Activated CD4-positive, alpha-beta T cell treated with anti-CD3 and anti-CD28 coated beads, Interleukin-2, amount 50 U/mL, for 16 hours (primary cell): Measurements from ENCODE around the gene AEBP1.

ENCODE experiments used
- DNase-seq: peaks from one replicate; pipeline ENCODE4 v3.0.0-alpha.2; 2020

AEBP1 gene

GRCh38 chr7:44103923-44104859, at the start of gene AEBP1:
TSS of gene AEBP1 (plus strand) at chr7:44104345. CDS start at chr7:44104666, 321 bp downstream.
- no peak for DNase-seq

DNA sequence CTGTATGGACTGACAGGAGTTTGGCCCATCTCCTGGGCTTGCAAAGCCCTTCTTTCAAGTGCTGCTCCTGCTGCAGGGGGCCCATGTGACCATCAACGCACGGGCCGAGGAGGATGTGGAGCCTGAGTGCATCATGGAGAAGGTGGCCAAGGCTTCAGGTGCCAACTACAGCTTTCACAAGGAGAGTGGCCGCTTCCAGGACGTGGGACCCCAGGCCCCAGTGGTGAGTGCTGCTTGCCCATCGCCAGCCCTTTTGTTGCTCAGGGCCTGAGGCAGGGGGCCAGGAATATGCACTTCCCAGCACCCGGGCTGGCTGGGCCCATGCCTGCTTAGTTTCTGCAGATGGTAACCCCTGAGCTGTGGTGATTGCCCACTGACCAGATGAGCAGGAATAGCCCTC, 47.5 kb upstream of the AEBP1 start:
- no peak for DNase-seq

DNA sequence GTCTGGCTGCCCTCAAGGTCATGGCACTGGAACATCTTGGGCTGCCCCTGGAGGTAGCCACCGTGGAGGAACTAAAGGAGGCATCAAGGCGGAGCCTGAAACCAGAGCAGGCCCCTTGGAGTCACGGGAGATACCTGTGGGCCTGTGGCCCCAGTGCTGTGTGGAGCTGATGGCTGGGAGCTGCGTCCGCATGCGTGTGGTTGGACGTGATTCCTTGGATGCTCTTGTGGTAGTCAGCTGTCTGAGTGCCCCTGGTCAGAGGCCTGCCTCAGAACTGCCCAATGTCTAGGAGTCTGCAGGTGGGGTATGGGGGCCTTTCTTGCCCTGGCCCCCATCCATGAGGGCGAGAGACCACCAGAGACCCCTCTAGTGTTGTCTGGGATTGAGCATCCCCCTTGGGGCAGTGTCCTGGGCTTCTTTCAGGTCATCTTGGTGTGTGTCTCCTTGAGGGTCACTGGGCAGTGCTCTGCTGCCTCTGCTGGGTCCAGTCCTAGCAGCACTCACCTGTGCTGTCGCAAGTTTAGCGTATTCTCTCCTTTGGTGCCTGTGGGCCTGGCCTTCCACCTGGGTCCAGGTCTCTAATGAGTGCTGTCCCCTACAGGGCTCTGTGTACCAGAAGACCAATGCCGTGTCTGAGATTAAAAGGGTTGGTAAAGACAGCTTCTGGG, 46.8 kb upstream of the AEBP1 start:
- no peak for DNase-seq

DNA sequence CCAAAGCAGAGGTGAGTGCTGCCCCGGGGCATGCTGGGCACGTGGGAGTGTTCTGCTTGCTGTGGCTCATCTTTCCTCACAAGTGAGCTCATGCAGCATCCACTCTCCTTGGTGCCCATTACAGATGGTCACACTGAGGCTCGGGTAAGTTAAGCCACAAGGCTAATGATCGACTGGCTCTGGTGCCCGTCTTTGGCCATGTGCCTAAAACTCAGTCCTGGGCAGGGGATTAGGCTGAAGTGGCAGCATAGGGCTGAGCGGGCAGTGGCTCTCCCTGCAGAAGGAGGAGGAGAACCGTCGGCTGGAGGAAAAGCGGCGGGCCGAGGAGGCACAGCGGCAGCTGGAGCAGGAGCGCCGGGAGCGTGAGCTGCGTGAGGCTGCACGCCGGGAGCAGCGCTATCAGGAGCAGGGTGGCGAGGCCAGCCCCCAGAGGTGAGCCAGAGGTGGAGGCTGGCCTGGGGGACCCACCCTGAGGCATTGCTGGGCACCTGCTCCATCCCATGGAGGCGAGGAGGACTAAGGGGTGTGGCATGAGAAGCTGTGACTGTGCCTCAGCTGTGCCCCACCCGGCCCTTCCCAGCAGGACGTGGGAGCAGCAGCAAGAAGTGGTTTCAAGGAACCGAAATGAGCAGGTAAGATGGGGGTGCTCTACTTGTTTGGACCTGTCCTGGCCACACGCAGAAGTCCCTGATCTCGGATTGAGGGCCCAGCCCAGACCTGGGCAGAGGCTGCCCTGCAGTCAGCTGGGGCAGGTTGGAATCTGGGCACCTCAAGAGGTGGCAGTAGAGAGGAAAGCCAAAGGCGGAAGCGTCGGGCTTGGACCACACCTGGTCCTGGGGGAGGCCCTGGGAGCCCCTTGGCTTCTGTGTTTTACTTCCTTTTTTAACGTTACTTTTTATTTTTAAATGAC, 46.0 kb upstream of the AEBP1 start:
- no peak for DNase-seq

GRCh38 chr7:44058759-44059218, 45.4 kb upstream of the AEBP1 start:
- no peak for DNase-seq

DNA sequence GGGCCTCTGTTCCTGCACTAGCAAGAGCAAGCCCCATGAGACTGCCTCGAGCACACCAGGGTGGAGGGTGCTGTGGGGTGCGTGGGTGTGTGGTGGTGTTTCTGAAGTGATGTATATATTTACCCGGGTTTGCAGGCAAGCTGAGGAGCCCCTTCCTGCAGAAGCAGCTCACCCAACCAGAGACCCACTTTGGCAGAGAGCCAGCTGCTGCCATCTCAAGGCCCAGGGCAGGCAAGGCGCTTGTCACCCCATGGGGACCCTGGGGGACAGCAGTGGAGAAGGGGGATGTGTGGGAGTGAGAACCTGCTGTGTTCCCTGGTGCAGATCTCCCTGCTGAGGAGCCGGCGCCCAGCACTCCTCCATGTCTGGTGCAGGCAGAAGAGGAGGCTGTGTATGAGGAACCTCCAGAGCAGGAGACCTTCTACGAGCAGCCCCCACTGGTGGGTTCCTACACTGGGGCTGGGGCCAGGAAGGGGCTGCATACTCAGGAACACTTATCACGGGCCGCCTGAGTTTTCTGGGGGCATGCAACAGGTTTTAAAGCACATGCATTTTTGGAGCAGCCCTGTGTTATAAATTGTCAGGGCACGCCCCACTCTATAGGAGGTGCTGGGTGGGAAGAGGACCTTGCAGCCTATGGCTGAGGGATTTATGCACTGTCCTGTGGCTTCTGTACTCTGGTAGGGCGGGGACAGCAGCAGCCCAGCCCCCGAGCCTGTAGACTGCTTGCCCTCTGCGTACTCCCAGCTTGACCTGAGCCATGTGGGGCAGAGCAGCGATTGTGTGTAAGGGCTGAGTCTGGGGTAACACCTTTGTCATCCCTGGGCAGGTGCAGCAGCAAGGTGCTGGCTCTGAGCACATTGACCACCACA, 44.7 kb upstream of the AEBP1 start:
- no peak for DNase-seq

DNA sequence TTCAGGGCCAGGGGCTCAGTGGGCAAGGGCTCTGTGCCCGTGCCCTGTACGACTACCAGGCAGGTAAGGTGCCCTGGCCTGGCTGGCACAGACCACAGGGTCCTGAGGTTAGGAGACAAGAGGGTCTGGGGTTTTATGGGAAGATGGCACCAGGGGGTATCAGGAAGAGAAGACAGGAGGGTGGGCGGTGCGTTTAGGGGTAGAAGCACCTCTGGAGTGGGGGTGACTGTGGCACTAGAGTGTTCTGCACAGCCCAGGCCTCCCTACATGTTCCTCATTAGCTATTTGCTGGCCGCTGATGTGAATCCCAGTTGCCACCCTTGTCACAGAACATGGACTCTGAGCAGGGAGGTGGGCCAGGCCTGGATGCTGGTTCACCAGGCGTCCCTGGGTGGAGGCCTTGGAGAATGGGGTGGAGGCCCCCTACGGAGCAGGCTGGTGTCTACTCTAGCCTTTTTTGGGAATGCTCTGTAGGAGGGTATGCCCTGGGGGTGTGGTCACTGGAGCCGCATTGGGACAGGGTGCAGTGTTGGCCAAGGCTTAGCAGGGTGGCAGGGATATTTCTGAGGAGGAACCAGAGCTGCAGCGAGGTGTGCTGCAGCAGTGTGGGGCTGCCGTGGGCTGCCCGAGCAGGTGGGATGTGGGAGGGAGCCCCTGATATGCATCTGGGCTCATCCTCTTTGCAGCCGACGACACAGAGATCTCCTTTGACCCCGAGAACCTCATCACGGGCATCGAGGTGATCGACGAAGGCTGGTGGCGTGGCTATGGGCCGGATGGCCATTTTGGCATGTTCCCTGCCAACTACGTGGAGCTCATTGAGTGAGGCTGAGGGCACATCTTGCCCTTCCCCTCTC, 43.8 kb upstream of the AEBP1 start:
- no peak for DNase-seq

DNA sequence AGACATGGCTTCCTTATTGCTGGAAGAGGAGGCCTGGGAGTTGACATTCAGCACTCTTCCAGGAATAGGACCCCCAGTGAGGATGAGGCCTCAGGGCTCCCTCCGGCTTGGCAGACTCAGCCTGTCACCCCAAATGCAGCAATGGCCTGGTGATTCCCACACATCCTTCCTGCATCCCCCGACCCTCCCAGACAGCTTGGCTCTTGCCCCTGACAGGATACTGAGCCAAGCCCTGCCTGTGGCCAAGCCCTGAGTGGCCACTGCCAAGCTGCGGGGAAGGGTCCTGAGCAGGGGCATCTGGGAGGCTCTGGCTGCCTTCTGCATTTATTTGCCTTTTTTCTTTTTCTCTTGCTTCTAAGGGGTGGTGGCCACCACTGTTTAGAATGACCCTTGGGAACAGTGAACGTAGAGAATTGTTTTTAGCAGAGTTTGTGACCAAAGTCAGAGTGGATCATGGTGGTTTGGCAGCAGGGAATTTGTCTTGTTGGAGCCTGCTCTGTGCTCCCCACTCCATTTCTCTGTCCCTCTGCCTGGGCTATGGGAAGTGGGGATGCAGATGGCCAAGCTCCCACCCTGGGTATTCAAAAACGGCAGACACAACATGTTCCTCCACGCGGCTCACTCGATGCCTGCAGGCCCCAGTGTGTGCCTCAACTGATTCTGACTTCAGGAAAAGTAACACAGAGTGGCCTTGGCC, 43.0 kb upstream of the AEBP1 start:
- no peak for DNase-seq

- no peak for DNase-seq
Measured at GRCh38 chr7:44061645-44062179, 42.4 kb upstream of the AEBP1 start.

DNA sequence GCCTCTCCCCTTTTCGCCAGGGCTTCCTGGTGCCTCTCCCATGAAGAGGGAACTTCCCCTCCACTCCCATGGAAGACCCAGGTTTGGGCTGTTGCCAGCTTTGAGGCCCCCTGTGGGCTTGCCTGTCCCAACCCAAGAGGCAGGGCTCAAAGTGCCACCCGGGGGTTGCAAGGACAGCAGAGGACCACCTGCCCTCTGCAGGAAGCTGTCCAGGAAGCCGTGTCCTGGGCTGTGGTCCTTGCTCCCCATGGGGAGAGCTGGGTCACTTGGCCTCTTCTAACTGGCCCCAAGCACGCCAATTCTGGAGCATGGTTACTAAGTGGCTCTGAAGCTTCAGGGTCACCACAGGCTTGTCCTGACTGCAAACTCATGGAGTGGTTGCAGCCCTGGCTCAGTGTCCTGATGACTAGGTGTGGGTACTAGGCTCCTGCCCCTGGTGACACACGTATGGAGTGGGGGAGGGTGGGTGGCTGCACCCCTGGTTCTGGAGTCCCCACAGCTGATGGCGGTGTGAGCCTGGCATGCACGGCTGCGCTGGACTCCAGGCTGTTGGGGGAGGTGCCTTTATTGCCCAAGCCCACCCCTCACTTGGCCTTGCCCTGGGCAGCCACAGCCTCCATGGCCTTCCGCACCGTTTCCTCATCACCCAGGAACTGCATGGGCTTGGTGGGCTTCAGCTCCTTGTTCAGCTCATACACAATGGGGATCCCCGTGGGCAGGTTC, 41.8 kb upstream of the AEBP1 start:
- no peak for DNase-seq

DNA sequence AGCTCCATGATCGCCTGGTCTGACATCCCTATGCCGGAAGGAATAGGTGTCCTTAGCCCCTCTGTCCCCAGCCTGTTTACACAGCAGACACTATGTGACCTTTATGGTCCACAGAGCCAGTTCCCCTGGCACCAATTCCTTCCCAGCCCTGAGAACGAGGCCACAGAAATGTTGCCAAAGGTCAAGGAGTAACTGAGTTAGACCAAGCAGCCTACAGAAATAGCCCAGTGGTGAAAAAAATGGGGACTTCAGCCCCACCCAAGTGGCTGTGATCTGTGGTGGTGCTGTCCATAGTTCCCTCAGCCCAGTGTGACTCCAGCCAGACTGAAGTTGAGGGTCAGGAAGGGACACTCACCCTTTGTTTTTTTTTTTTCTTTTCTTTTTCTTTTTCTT, 41.2 kb upstream of the AEBP1 start:
- no peak for DNase-seq

DNA sequence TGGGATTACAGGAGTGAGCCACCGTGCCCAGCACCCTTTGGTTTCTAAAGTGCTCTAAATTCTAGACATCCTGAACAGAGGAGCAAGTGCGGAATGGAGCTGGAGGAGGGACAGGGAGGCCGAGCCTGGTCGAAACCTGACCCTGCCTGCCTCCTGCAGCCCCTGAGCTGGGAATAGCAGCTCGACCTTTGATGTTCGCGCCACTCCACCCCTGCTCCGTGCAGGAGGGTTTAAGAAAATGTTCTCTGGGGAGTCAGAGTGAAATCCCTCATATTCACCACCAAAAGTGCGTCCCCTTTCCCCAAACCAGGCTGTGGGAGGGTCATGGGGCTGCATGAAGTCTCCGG, 40.6 kb upstream of the AEBP1 start:
- no peak for DNase-seq

DNA sequence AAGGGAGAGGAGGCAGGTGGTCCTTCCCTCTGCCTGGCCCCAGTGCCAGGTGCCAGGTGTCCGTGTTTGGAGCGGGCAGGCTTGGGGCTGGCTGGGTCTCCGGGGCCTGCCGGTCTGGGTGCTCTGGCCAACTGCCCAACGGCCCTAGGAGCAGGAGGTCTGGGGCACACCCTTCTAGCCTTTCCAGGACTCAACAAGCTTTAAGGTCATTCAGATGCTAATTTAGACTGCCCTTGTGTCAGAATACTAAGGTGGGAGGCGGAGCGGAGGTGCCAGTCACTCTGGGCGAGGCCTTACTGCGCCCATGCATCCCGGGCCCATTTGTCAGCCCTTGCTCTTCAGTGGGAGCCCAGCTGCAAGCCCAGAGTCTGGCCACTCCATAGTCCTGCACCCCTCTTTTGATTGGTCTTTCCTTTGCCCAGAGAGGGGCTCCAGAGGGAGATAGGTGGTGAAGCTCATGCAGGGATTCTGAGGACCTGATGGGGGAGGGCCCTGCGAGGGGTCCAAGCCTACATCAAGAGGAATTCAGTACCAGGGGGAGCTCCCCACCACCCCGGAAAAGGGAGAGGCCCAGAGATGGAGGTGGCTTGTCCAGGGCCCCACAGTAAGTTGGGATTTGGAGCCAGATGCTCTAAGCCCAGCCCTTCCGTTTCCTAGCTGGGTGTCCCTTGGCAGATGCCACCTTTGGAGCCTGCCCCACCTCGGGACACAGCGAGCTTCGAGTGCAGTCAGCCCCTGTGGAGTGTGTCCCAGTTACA, 40.1 kb upstream of the AEBP1 start:
- DNase-seq: no peak

DNA sequence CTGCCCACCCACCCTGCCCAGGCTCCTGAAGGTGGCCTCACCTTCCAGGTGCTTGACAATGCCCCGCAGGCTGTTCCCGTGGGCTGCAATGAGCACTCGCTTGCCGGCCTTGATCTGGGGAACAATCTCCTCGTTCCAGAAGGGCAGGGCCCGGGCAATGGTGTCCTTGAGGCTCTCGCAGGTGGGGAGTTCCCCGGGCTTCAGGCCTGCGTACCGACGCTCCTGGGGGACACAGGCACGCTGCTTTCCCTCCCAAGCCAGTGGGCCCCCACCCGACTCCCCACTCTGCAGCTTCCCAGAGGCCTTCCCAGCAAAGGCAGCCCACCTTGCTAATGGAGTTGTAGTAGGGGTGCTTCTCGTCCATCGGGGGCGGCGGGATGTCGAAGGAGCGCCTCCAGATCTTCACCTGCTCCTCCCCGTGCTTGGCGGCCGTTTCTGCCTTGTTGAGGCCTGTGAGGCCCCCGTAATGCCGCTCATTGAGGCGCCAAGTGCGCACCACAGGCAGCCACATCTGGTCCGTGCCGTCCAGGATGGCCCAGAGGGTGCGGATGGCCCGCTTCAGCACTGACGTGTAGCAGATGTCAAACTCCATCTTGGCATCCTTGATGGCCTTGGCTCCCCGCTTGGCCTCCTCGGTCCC, 39.2 kb upstream of the AEBP1 start:
- no peak for DNase-seq

DNA sequence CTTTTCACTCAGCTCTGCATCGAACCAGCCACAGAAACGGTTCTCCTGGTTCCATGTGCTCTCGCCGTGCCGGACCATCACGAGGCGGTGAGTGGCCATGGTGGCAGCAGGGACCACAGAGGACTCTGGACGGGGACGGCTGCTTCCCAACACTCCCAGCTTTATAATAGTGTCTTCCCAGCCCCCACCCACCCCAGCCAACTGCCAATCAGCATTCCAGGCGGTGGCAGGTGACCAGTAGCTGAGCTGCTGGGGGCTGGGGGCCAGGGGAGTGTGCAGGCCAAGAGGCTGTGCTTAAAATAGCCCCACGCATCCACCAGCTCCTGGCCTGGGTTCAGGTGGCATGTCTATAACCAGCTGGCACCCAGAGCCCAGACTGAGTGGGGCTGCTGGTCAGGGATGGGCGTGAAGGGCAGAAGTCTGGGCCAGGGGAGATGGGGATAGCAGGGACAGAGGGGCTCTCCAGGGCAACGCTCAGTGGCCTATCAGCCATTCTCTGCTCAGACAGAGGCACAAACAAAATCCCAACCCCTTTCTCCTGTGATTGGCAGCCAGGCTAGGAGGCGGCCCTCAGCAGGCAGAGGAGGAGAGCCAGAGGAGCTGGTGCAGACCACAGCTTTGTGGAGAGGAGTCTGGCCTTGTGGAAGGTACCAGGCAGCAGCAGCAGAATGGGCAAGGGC, 38.6 kb upstream of the AEBP1 start, which contains the start of gene PGAM2:
Gene PGAM2 (minus strand): TSS at position 137 of the 680 bp plus-strand sequence. CDS start 38 bp downstream, at position 99.
- no peak for DNase-seq

- no peak for DNase-seq
Measured at GRCh38 chr7:44066111-44066460, 38.1 kb upstream of the AEBP1 start.

- no peak for DNase-seq
Measured at GRCh38 chr7:44066494-44067063, 37.6 kb upstream of the AEBP1 start.
